CD4-positive, CD25-positive, alpha-beta regulatory T cell (primary cell): ENCODE measurements around the gene TMCC1. TPM values are rescaled to one million over a fixed set of nuclear protein-coding genes. Genes with fewer than 3 reads are reported as not detected.
A peak's percentile ranks its signal among the peaks of the same experiment; 100 is the strongest.

Source experiments
- ATAC-seq, 2 donors: fragments of 150-1000 bp; cut with Tn5 transposase; one replicate each; pipeline ENCODE4 v1.10.0; 2021; ENCODE audit warnings: low read depth in 2 of 2, moderate number of reproducible peaks in 2 of 2, moderate library complexity in 1 of 2
- DNase-seq, 3 donors: peaks; one replicate each; pipeline versions ENCODE4 v3.0.0 to v3.0.0-alpha.2; 2012 to 2022; ENCODE audit warnings: mixed read lengths in 1 of 3
- H3K27ac ChIP-seq: one replicate; pipeline ENCODE4 v1.7.0; 2013; ENCODE audit warnings: mild to moderate bottlenecking, low read length; ENCODE audit not compliant: insufficient read depth, poor library complexity, severe bottlenecking
- H3K27me3 ChIP-seq: one replicate; pipeline ENCODE4 v1.7.0; 2013; ENCODE audit warnings: low read length; ENCODE audit not compliant: control insufficient read depth, insufficient read depth
- H3K36me3 ChIP-seq: one replicate; pipeline ENCODE4 v1.7.0; 2013; ENCODE audit warnings: mild to moderate bottlenecking, low read length, moderate library complexity; ENCODE audit not compliant: control insufficient read depth, insufficient read depth
- H3K4me1 ChIP-seq: 2 replicates; pipeline ENCODE4 v1.7.0; 2013; ENCODE audit warnings: mild to moderate bottlenecking, low read length; ENCODE audit not compliant: insufficient read depth, control insufficient read depth, poor library complexity, severe bottlenecking
- H3K4me3 ChIP-seq: one replicate; pipeline ENCODE4 v1.7.0; 2013; ENCODE audit warnings: low read depth, mild to moderate bottlenecking, low read length, moderate library complexity
- H3K9me3 ChIP-seq, 2 experiments: 1 replicate in 1 of 2; 2 replicates in 1 of 2; pipeline ENCODE4 v1.7.0; 2013; ENCODE audit warnings: low read length in 2 of 2, mild to moderate bottlenecking in 1 of 2, moderate library complexity in 1 of 2; ENCODE audit not compliant: control insufficient read depth in 2 of 2
- H3K27ac Mint-ChIP-seq, 3 donors: one replicate each; pipeline ENCODE4 v1.8.0; 2020 to 2022; ENCODE audit warnings: mild to moderate bottlenecking in 3 of 3, mixed read lengths in 3 of 3, moderate library complexity in 2 of 3
- H3K27me3 Mint-ChIP-seq: one replicate; pipeline ENCODE4 v1.8.0; 2022; ENCODE audit warnings: mild to moderate bottlenecking, mixed read lengths
- H3K36me3 Mint-ChIP-seq: one replicate; pipeline ENCODE4 v1.8.0; 2020; ENCODE audit warnings: mixed read lengths
- H3K4me1 Mint-ChIP-seq, 4 donors: one replicate each; pipeline ENCODE4 v1.8.0; 2020 to 2022; ENCODE audit warnings: mixed read lengths in 4 of 4, mild to moderate bottlenecking in 1 of 4
- H3K4me3 Mint-ChIP-seq, 4 donors: one replicate each; pipeline ENCODE4 v1.8.0; 2020 to 2022; ENCODE audit warnings: mild to moderate bottlenecking in 4 of 4, mixed read lengths in 4 of 4, moderate library complexity in 3 of 4
- H3K9me3 Mint-ChIP-seq, 7 donors: one replicate each; pipeline ENCODE4 v1.8.0; 2020 to 2022; ENCODE audit warnings: mixed read lengths in 7 of 7, mild to moderate bottlenecking in 3 of 7, moderate library complexity in 2 of 7
- polyA plus RNA-seq, 4 donors: library from polyadenylated mRNA; unstranded; fragments of 300-500 nt; fragmentation: Illumina TruSeq; gene quantifications; one replicate each; pipeline ENCODE4 v1.2.3, GENCODE V29; 2021
- total RNA-seq: library from RNA; stranded (reverse); gene quantifications from one replicate; pipeline ENCODE4 v1.2.3, GENCODE V29; 2022

The TMCC1 gene
- total and polyA plus RNA-seq, 5 donors from 2014 or later, result 5.2 to 29.2 (median 6.2) TPM

GRCh38 chr3:129822241-129822640, 71.3 kb downstream of the TMCC1 start:
- Histone ChIP-seq H3K4me3 (no peak overlapping the region), H3K4me1 (no peaks in the 10 kb centered on the region), H3K36me3 (peaks cover 5% of the 10 kb centered on the region), H3K27ac (no peak overlapping the region), H3K9me3 (no peaks in the 10 kb centered on the region), H3K27me3 (no peaks in the 10 kb centered on the region)
- no peak overlapping the region for H3K4me3 Mint-ChIP-seq
- no peak overlapping the region for H3K27ac Mint-ChIP-seq
- ATAC-seq (no peak), DNase-seq (no peak)
- H3K4me1 Mint-ChIP-seq, result peaks cover 13 to 17% (median 14%) of the 10 kb centered on the region in 4 donors
- H3K27me3 Mint-ChIP-seq, result no peaks in the 10 kb centered on the region
- H3K9me3 Mint-ChIP-seq, result no peaks in the 10 kb centered on the region
- H3K36me3 Mint-ChIP-seq, result peaks cover 10% of the 10 kb centered on the region

DNA sequence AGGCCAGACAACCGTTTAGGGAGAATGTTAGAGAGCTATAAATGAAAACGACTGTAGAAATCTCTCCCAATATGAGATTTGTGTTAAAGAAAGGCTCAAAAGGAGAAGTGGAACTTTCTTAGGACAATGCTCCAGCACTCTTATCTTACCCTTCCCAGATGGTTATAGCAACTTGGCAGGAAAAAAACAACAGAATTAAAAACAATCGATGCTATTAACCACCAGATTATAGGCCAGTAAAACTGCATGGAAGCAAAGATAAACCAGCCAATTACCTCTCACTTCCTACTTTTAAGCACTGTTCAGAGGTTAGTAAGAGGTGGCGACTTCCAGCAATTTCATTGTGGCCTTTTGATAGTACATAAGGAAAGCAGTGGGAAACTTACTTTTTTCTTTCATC, 72.9 kb downstream of the TMCC1 start:
- Mint-ChIP-seq H3K9me3 (peaks cover 0 to under 1% (median 0%) of the 10 kb centered on the region in 7 donors), H3K27ac (no peak overlapping the region), H3K4me1 (peaks cover 10 to 16% (median 12%) of the 10 kb centered on the region in 4 donors), H3K36me3 (peaks cover 14% of the 10 kb centered on the region), H3K4me3 (no peak overlapping the region), H3K27me3 (no peaks in the 10 kb centered on the region)
- Histone ChIP-seq H3K4me1 (no peaks in the 10 kb centered on the region), H3K27me3 (no peaks in the 10 kb centered on the region), H3K36me3 (peaks cover 5% of the 10 kb centered on the region), H3K4me3 (no peak overlapping the region), H3K27ac (no peak overlapping the region), H3K9me3 (no peaks in the 10 kb centered on the region)
- DNase-seq, result no peak
- ATAC-seq, result no peak

DNA sequence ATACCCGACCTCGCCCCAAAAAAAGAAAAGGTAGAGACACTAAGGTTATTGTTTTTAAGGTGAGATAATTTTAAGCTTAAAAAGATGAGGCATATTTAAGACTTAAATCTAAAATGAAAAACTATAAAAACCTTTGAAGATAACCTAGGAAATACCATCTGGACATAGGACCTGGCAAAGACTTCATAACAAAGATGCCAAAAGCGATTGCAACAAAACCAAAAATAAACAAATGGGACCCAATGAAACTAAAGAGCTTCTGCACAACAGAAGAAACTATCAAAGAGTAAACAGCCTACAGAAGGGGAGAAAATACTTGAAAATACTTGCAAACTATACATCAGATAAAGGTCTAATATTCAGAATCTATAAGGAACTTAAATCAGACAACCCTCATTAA, 80.9 kb downstream of the TMCC1 start:
- no peak overlapping the region for H3K4me3 ChIP-seq
- no peak overlapping the region for H3K4me3 Mint-ChIP-seq
- no peak for DNase-seq
- no peaks in the 10 kb centered on the region for H3K9me3 ChIP-seq
- ATAC-seq, result no peak
- peaks cover 9% of the 10 kb centered on the region for H3K36me3 Mint-ChIP-seq
- no peaks in the 10 kb centered on the region for H3K4me1 ChIP-seq
- no peaks in the 10 kb centered on the region for H3K27me3 ChIP-seq
- H3K4me1 Mint-ChIP-seq, result peaks cover 11 to 40% (median 19%) of the 10 kb centered on the region in 4 donors
- no peak overlapping the region for H3K27ac ChIP-seq
- H3K9me3 Mint-ChIP-seq, result peaks cover 0 to 15% (median 0%) of the 10 kb centered on the region in 7 donors
- H3K27me3 Mint-ChIP-seq, result no peaks in the 10 kb centered on the region
- H3K36me3 ChIP-seq, result no peaks in the 10 kb centered on the region
- H3K27ac Mint-ChIP-seq, result no peak overlapping the region

GRCh38 chr3:129809297-129809696, 84.2 kb downstream of the TMCC1 start:
- H3K36me3 ChIP-seq, result no peaks in the 10 kb centered on the region
- no peaks in the 10 kb centered on the region for H3K4me1 ChIP-seq
- H3K27ac Mint-ChIP-seq, result no peak overlapping the region
- no peak for ATAC-seq
- H3K36me3 Mint-ChIP-seq, result peaks cover 7% of the 10 kb centered on the region
- no peak overlapping the region for H3K4me3 ChIP-seq
- no peak overlapping the region for H3K27ac ChIP-seq
- H3K9me3 Mint-ChIP-seq, result peaks cover 0 to 3% (median 0%) of the 10 kb centered on the region in 7 donors
- no peak for DNase-seq
- no peak overlapping the region for H3K4me3 Mint-ChIP-seq
- H3K27me3 Mint-ChIP-seq, result no peaks in the 10 kb centered on the region
- H3K27me3 ChIP-seq, result no peaks in the 10 kb centered on the region
- H3K9me3 ChIP-seq, result no peaks in the 10 kb centered on the region
- H3K4me1 Mint-ChIP-seq, result peaks cover 11 to 38% (median 13%) of the 10 kb centered on the region in 4 donors

DNA sequence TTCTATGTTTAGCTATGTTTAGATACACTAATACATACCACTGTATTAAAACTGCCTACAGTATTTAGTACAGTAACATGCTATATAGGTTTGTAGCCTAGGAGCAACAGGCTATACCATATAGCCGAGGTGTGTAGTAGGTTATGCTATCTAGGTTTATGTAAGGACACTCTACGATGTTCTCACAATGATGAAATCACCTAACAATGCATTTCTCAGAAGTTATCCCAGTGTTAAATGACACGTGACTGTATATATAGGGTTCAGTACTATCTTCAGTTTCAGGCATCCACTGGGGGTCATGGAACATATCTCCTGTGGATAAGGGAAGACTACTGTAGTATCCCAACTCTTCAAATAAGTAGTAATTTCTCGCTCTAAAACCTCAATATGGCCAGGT, 97.4 kb downstream of the TMCC1 start:
- peaks cover 0 to 25% (median 18%) of the 10 kb centered on the region in 4 donors for H3K4me1 Mint-ChIP-seq
- H3K4me1 ChIP-seq, result no peaks in the 10 kb centered on the region
- no peaks in the 10 kb centered on the region for H3K36me3 Mint-ChIP-seq
- ATAC-seq, result no peak
- no peak for DNase-seq
- no peak overlapping the region for H3K4me3 ChIP-seq
- H3K36me3 ChIP-seq, result no peaks in the 10 kb centered on the region
- no peaks in the 10 kb centered on the region for H3K9me3 ChIP-seq
- no peaks in the 10 kb centered on the region for H3K27me3 ChIP-seq
- H3K27ac ChIP-seq, result no peak overlapping the region
- H3K27me3 Mint-ChIP-seq, result no peaks in the 10 kb centered on the region
- no peak overlapping the region for H3K4me3 Mint-ChIP-seq
- H3K9me3 Mint-ChIP-seq, result peaks cover 0 to under 1% (median 0%) of the 10 kb centered on the region in 7 donors
- H3K27ac Mint-ChIP-seq, result no peak overlapping the region

- DNase-seq (no peak), ATAC-seq (no peak)
Measured at GRCh38 chr3:129795186-129796010, 98.1 kb downstream of the TMCC1 start.

GRCh38 chr3:129794311-129795185, 99.0 kb downstream of the TMCC1 start:
- peak in 1 of 2 donors; percentile 31 for ATAC-seq
- no peaks in the 10 kb centered on the region for H3K36me3 Mint-ChIP-seq
- peaks cover 0 to 25% (median 17%) of the 10 kb centered on the region in 4 donors for H3K4me1 Mint-ChIP-seq
- Histone ChIP-seq H3K9me3 (no peaks in the 10 kb centered on the region), H3K36me3 (no peaks in the 10 kb centered on the region), H3K27ac (no peak overlapping the region), H3K27me3 (no peaks in the 10 kb centered on the region), H3K4me3 (no peak overlapping the region), H3K4me1 (no peaks in the 10 kb centered on the region)
- peak overlapping the region in 1 of 3 donors; percentile 66 for H3K27ac Mint-ChIP-seq
- no peaks in the 10 kb centered on the region for H3K9me3 Mint-ChIP-seq
- H3K4me3 Mint-ChIP-seq, result peak overlapping the region in 2 of 4 donors; percentile 33 to 62
- H3K27me3 Mint-ChIP-seq, result no peaks in the 10 kb centered on the region
- DNase-seq, result peak in 1 of 3 donors; percentile 27

More at GRCh38 chr3:129795186-129796010, 98.1 kb downstream of the TMCC1 start:
- no peaks in the 10 kb centered on the region for H3K4me1 ChIP-seq
- no peaks in the 10 kb centered on the region for H3K9me3 Mint-ChIP-seq
- peaks cover 0 to 25% (median 17%) of the 10 kb centered on the region in 4 donors for H3K4me1 Mint-ChIP-seq
- H3K36me3 Mint-ChIP-seq, result no peaks in the 10 kb centered on the region
- H3K9me3 ChIP-seq, result no peaks in the 10 kb centered on the region
- no peak overlapping the region for H3K4me3 Mint-ChIP-seq
- H3K27ac ChIP-seq, result no peak overlapping the region
- no peaks in the 10 kb centered on the region for H3K27me3 Mint-ChIP-seq
- H3K4me3 ChIP-seq, result no peak overlapping the region
- no peaks in the 10 kb centered on the region for H3K27me3 ChIP-seq
- H3K36me3 ChIP-seq, result no peaks in the 10 kb centered on the region
- H3K27ac Mint-ChIP-seq, result peak overlapping the region in 1 of 3 donors; percentile 66
